ENCODE data around the gene KRTAP10-3.

Gene KRTAP10-3

DNA sequence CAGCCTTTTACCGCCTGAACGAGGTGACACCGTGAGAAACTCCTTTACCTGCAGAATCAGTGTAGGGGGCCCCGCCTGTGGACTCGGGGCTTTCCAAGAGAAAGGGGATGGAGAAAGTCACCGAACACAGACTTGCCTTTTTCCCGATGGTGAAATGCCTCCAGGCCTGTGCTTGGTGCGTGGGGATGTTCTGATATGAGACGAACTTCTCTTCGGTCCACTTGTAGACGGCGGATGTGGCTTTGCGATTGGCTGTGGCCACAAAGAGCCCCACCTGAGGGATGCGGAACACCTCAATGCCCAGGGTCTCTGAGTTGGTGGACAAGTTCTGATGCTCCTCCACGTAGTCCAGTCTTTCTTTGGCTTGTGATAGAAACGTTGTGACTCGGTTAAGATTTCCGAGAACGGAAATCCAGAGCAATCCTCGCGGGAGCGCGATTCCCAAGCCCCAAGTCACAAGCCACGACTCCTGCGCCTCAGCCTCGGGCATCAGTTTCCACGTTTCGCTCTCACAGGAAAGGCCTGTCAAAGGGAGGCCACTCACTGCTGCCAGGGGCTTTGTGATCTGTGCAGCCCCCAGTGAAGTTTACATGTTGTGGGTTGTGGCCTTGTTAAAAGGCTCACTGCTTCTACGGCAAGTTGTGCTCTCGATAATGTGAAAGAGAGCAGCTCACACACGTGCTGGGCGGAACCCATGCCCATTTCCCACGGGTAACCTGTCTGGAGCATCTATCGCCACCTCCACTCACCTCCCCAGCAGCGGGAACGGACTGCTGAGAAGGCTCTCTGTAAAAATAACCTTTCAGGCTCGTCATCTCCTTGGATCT, 31.2 kb downstream of the KRTAP10-3 start:
- no peak for FAIRE-seq

DNA sequence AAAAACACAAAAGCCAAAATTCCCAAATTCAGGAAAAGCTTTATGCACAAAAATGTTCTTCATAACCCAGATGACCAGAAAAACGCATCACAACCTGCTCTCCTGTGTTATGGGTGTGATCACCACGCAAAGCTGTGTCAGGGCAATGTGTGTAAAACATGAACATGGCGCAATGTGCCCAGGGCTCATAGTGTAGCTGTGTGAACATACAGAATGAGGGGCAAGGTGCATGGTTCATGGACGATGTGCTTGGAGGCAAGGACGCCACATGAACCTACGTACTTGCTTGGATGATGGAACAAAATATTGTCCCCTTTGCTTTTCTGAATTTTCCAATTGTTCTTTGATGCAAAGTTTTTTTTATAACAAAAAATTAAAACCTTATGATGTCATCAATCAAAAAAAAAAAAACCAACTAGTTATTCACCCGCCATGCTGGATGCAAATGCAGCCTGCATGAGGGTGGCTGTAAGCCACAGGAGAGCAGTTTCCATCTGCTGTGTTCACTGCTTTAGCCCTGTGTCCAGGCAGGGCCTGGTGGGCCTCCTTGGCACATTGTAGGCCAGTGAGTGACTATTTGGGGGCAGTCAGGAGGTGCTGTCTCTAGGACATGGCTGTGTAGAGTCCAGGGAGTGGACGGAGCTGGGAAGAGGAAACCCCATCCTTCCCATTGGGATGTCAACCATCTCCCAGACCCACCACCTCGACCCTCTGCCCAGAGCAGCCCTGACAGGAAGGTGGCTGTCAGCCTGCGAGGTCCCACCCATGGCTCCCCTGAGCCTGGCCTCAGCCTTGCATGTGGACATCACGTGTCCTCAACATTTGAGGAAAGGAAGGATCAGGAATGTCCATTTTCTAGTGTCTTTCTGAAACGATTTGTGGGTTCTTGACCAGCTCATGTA, 32.2 kb downstream of the KRTAP10-3 start:
- FAIRE-seq = no peak

DNA sequence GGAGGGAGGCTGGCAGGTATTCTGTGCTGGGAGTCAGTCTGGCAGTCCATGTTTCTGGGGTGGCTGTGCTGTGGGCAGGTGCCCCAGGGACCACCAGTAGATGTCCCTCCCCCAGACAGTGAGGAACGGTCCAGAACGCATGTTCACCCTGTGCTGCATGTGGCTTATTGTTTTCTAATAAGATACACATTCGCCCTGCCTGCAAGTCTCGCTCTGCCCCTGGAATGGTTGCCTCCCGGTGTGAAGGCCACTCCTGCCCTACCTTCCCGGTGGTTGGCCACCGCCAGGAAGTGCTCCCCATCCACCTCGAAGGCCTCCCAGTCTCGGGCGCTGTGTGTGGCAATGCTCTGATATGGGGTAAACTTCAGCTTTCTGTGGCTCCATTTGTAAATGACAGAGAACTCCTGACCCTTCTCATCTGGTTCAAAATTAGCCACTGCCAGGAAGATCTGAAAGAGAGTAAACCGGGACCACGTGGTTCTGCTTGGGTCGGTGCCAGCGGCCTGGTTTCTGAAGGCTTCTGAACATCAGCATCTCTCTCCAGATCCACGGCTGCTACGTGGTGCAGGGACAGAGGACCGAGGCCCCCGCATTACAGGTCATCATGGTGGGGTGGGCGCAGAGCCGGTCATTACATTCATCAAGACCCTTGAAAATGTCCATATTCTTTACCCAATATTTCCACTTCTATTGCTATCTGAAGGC, 33.1 kb downstream of the KRTAP10-3 start:
- FAIRE-seq = no peak

DNA sequence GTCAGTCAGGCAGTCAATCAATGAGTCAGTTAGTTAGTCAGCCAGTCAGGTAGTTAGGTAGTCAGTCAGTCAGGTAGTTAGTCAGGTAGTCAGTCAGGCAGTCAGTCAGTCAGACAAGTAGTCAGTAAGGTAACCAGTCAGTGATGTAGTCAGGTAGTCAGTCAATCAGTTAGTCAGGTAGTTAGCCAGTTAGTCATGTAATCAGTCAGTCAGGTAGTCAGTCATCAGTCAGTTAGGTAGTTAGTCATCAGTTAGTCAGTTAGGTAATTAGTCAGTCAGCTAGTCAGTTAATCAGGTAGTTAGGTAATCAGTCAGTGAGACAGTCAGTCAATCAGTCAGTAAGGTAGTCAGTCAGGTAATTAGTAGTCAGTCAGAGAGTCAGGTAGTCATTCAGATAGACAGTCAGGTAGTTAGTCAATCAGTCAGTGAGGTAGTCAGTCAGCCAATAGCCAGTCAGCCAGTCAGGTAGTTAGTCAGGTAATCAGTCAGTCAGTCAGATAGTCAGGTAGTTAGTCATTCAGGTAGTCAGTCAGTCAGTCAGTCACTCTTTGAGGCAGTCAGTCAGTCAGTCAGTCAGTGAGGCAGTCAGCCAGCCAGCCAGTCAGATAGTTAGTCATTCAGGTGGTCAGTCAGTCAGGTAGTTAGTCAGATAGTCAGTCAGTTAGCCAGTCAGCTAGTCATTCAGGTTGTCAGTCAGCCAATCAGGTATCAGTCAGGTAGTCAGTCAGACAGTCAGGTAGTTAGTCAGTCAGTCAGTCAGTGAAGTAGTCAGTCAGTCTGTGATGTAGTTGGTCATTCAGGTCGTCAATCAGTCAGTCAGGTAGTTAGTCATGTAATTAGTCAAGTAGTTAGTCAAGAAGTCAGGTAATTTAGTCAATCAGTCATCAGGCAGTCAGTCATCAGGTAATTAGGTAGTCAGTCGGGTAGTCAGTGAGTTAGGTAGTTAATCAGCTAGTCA, 33.9 kb downstream of the KRTAP10-3 start:
- FAIRE-seq = no peak

DNA sequence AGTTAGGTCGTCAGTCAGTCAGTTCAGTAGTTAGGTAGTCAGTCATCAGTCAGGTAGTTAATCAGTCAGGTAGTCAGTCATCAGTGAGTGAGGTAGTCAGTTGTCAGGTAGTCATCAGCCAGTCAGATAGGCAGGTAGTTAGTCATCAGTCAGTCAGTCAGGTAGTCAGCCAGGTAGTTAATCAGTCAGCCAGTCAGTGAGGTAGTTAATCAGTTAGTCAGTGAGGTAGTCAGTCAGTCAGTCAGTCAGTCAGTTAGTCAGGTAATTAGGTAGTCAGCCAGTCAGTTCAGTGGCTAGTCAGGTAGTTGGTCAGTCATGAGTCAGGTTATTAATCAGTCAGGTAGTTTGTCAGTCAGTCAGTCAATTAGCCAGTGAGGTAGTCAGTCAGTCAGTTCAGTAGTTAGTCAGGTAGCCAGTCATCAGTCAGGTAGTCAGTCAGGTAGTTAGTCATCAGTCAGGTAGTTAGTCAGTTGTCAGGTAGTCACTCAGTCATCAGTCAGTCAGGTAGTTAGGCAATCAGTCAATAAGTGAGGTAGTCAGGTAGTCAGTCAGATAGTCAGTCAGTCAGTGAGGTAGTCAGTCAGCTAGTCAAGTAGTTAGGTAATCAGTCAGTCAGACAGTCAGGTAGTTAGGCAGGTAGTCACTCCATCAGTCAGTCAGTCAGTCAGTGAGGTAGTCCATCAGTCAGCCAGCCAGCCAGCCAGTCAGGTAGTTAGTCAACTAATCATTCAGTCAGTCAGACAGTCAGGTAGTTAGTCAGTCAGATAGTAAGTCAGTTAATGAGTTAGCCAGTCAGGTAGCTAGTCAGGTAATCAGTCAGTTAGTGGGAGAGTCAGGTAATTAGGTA, 34.8 kb downstream of the KRTAP10-3 start:
- no peak for FAIRE-seq

DNA sequence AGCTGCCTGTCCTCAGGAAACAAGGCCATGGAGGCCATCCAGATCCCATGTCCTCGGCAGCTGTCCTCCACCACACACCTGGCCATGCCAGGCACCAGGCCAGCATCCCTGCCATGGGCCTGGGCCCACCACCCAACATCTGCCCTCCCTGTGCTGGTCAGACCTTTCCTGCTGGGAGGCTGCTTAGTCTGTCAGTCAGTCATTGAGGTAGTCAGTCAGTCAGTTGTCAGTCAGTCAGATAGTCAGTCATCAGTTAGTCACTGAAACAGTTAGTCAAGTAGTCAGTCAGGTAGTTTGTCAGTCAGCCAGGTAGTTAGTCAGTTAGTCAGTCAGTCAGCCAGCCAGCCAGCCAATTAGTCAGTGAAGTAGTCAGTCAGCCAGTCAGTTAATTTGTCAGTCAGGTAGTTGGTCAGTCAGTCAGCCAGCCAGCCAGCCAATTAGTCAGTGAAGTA, 35.8 kb downstream of the KRTAP10-3 start:
- FAIRE-seq = no peak

DNA sequence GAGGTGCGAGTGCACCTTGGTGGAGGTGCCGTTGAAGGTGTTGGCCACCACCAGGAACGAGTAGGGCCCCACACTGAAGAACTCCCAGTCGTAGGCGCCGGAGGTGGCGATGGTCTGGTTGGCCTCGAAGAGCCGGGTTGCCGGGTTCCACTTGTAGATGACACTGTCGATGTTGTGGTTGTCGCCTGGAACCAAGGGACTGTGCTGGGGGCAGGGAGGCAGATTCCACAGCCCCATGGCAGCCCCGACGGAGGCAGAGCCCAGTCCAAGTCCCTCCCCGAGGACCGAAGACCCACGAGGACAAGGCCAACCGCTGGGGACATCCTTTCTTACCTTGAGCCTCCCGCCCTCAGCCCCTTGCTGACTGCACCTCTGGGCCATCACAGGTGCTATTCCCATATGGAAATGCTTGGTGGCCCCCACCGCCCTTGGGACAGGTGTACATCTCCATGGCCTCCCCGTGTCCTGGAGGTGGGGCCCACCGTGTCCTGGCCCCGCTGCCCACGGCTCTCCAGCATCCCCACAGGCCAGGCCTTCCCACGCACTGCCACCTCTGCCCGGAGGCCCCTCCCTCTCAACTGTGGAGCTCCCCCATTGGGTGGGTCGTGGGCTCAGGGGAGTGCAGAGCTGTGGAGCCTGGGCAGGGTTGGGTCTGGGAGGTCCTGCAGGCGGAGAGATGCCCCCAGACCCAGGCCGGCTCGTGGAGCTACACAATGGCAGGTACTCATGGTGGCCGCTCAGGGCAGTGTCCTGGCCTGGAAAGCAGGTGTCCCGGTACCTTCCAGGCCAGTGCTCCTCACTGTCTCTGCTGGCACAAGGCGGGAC, 36.5 kb downstream of the KRTAP10-3 start:
- no peak for FAIRE-seq

DNA sequence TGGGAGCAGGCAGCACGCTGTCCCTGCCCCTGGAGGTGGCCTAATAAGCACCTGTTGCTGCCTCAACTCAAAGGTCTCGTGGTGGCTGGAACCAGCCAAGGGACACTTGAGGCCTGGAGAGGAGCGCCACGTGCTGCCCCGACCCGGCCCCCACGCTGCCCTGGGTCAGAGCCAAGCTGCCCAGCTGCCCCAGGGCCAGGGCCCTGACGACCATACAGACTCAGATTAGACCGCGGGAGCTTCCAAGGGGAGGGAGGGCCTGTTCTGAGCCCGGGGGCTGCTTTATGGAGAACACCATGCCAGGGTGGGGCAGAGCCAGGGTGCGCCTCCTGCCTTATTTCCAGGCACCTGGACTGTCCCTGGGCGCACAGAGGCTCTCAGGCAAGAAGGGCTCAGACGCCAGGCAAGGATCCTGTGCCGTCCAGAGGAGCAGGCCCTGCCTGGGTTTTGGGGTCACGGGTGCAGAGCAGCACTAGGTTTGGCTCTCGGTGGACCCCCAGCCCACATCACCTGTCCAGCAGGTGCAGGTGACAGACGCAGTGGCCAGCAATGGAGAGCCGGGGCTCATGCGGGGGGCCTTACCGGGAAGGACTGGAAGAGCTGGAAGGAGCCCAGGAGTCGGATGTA, 37.2 kb downstream of the KRTAP10-3 start:
- no peak for FAIRE-seq

DNA sequence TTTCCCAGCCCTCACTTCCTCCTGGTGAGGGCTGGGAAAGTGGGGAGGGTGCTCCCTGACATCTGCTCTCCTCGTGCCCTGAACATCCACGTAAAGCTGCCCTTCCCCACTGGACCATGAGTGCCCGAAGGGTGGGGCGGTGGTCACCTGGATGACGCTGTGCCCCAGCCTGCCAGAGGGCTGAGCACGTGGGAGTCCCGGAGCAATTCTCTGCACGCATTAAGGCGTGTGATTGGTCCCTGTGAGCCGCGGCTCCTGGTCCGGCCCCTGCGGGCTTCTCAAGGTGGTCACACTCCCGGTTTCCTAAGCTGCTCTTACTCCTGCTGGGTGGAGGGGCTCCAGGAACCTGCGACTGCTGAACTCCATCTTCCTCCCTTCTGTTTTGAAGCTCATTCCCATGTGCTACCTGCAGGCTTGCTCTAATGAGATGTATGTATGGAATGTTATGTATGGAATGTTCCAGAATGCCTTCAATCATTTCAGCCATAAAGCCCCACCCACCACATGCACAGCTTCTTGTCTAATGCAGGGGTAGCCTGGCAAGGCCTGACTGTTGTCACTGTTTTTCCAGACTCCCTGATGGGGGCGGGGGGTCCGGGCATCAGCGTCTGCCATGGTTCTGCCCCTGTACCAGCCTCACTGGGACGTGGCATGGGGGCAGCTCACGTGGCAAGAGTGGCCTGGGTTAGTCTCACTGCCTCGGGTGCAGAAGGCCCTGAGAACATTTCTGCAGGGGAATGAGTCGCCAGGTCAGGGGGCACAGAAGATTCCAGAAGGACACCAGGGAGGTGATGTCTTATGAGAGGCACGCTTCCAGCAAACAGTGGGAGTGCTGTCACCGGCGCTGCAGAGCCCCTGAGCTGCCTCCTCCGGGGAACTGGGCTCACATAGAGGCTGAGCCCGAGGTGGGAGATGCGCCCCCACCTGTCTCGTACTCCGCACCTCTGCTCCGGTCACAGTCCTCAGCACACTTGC, 38.0 kb downstream of the KRTAP10-3 start:
- no peak for FAIRE-seq

DNA sequence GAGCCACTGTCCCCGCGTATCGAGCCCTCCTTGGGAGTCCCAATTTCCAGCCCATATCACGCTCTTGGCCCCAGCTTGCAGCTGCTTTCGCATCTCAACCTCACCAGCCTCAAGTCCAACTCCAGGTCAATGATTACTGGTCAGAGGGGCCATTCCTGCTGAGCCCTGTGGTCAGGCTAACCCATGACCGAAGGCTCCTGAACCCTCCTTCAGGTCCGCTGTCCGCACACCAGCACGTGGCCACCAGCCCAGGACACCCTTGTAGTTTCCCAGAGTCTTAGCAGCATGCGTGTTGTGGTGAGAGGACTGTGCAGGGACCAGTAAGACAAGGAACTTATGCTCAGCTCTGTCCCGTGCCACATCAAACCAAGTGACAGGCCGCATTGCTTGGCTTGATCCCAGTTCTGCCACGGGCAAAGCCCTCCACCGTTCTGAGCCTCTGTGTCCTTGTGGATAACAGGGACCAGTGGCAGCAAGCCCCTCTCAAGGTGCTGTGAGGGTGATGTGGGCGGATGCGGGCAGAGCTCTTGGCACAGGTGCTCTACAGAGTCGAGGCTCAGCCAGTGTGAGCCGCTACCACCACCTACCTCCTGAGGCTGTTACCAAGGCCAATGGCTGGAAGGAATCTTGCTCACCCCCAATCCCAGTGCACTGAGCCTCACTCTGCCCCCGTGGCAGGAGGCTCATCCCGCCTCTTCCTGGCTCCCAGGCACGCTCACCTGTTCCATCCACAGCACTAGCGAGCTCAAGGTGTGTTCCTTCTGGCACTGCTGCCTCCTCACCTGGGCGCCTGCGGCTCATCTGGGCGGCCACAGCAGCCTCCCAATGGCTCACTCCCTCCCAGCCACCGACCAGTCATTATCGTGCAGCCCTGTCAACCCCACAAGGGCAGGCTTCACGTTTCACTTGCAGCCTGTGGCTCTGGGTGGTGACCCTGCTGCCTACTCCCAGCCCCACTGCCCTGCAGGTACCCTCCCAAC, 39.0 kb downstream of the KRTAP10-3 start:
- FAIRE-seq = no peak

DNA sequence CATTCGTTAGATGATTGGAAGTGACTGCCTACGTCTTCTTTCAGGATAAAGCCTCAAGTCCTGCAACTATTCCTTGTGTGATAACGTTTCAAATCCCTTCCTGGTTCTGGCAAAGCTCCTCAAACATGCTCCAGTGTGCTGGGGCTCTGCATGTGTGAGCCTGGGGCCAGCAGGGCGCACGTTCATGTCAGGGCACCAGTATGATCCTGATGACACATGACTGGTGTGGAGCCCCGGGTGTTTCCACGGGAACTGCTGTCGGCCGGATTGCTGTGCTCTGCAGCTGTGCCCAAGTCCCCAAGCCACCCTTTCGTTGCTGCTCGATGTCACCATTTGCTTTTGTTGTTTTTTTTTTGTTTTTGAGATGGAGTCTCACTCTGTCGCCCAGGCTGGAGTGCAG, 39.9 kb downstream of the KRTAP10-3 start:
- no peak for FAIRE-seq

DNA sequence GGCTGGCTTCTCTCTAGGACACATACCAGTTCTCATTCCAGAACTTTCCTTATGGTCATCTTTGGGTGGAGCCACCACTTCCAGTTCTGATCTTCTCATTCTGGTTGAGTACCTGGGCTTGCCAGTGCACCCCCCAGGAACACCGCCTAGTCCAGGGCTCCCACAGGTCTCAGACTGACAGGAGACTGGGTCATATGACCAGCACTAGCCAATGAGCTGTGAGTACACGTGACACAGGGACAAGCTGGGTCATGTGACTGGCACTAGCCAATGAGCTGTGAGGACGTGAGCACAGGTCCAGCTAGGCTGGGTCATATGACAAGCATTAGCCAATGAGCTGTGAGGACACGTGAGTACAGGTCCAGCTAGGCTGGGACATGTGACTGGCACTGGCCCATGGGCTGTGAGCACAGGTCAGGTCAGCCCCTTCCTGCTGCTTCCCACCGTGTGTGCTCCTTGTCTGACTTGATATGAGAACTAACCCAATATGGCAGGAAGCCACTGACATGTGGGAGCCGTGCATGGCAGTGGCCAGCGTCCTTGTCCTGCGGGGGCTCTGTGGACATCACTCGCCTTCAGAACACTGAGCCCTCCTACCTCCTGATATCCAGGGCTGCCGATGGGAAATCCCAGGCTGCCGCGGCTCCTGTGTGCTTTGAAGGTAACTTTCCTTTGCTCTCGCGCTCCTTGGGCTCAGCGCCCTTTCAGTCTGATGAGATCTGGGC, 41.3 kb downstream of the KRTAP10-3 start:
- FAIRE-seq = peak; percentile 99

DNA sequence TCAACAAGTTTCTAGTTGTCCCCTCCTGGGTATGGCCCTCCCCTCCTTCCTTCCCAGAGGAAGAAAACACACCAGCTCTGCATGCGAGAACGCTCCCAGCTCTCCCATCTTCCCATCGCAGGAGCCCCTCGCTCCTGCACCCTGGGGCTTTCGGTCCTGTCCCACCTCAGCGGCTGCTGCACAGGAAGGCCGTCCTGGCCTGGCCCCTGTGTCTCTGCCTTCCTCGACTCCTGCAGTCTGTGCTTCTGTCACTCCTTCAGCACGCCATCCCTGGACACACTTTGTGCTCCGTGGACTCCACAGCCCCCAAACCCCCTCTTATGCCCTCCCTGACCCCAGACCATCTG, 41.8 kb downstream of the KRTAP10-3 start:
- no peak for FAIRE-seq

DNA sequence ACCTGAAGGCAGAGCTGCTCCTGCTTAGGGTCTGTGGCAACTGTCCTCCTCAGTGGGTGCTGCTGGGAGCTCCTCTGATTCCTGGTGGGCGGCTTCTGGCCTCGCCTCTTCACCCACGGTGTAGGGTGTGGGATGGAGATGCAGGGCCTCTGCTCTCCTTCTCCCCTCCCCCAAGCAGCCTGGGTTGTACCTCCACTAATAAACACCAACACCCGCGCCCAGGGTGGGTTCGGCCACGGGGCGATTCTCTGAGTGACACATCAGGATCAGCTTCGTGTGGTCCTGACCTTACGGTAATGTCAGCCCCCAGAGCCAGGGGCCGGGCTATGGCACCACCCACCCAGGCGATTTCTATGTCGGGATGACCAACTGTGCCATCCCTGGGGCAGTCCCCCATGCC, 42.3 kb downstream of the KRTAP10-3 start:
- FAIRE-seq = no peak

DNA sequence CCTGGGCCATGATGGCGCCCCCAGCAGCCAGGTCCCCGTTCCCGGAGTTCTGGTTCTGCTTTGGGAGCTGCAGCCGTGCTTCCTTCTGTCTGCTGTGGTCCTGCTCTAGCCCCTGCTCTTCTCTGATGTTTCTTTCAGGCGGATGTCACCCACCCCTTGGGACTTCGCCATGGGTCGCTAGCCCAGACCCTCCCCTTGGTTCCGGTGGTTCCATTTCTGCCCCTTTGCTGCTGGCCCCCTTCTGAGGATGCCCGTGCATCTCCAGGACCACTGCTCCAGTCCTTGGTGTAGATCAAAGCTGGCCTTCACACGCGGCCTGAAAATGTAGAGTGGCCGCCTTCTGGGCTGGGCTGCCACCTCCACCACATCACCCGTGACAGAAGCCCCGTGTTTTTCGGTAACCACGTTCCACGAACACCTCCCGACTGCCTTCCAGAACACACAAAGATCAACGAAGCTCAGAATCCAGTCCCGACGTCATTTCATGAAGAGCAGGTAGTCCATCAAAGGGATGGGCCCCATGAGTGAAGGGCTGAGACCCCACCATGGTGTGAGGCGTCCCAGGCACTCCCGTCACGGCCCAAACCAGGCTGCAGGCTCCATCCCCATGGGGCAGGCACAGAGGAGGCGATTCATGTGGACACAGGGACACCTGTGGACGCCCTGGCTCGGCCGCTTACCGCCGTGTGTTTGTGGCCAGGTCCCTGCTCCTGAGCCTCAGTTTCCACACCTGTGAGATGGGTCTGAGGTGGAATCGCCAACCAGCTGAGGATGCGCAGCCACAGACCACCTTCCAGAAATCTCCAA, 43.0 kb downstream of the KRTAP10-3 start:
- no peak for FAIRE-seq
